Upper lobe of right lung (tissue), 1 donor: ENCODE measurements around the gene NEGR1. TPM values are rescaled to one million over a fixed set of nuclear protein-coding genes. Genes with fewer than 3 reads are reported as not detected.

Experiments used
- ATAC-seq: fragments of 200-7000 bp; cut with Tn5 transposase; one replicate; pipeline ENCODE4 v1.9.1; 2020; ENCODE audit warnings: mild to moderate bottlenecking, moderate library complexity
- DNase-seq: peaks from one replicate; pipeline ENCODE4 v3.0.0-alpha.2; 2020
- H3K27ac ChIP-seq: fragments of 200-600 bp; one replicate; pipeline ENCODE4 v1.8.0; 2022
- H3K27me3 ChIP-seq: fragments of 200-600 bp; one replicate; pipeline ENCODE4 v1.8.0; 2022; ENCODE audit warnings: mild to moderate bottlenecking
- H3K36me3 ChIP-seq: fragments of 200-600 bp; one replicate; pipeline ENCODE4 v1.8.0; 2022
- H3K4me1 ChIP-seq: fragments of 200-600 bp; one replicate; pipeline ENCODE4 v1.8.0; 2022
- H3K4me3 ChIP-seq: fragments of 200-600 bp; one replicate; pipeline ENCODE4 v1.8.0; 2022; ENCODE audit warnings: mild to moderate bottlenecking
- H3K9me3 ChIP-seq: fragments of 200-600 bp; one replicate; pipeline ENCODE4 v1.8.0; 2022
- CTCF ChIP-seq: fragments of 200-600 bp; IDR thresholded peaks from one replicate; pipeline ENCODE4 v1.8.0; 2022; ENCODE audit warnings: antibody characterized with exemption
- intact Hi-C: fragments of 100-400 bp; cut with DNase I; formaldehyde crosslinking; loops from one replicate; pipeline ENCODE4 v1.11.0; 2022
- total RNA-seq: library from RNA; stranded (reverse); fragmentation: NEBNext Ultra II Directional; extraction: Animal tissue kit (Norgen Biotek cat#: 25700); gene quantifications from one replicate; pipeline ENCODE4 v1.2.1, GENCODE V29; 2021
- donor health status: DM: no; HTN: yes; CAD: no; lungs with severe emphysema.

NEGR1 gene
- total RNA-seq, 1 donor from 2014 or later: 21.4 TPM

DNA sequence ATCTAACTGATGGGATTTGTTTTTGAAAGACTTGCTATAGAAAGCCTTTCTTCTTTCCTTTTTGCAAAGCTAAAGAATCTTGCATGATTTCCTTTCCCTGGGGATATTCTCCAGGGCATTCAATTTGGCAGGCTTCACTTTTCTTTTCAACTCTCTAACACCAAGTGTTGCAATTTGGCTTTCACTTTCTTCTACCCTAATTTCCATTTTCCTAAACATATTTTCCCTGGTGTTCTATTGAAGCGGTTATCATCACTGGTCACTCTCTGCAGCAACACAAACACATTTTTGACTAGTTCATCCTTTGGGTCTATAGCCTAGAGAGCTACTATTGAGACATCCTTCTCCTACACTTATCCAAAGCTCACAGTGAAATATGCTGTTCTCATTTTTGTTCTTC lies 424.5 kb downstream of the NEGR1 start:
- intact Hi-C loops: no loop called here
- no peak for DNase-seq
- Histone ChIP-seq H3K36me3 (no peaks in the 10 kb centered on the region), H3K27ac (no peak overlapping the region), H3K9me3 (no peaks in the 10 kb centered on the region), H3K4me1 (no peaks in the 10 kb centered on the region), H3K27me3 (no peaks in the 10 kb centered on the region), H3K4me3 (no peak overlapping the region)
- TF ChIP-seq CTCF: no peak
- no peak for ATAC-seq

GRCh38 chr1:71853360-71853759 lies 429.0 kb downstream of the NEGR1 start:
- Histone ChIP-seq H3K27me3 (no peaks in the 10 kb centered on the region), H3K4me1 (no peaks in the 10 kb centered on the region), H3K36me3 (no peaks in the 10 kb centered on the region), H3K4me3 (no peak overlapping the region), H3K9me3 (no peaks in the 10 kb centered on the region), H3K27ac (no peak overlapping the region)
- intact Hi-C loops: no loop called here
- no peak for TF ChIP-seq CTCF
- DNase-seq: no peak
- ATAC-seq: no peak

- intact Hi-C loops: no loop called here
- no peaks in the 10 kb centered on the region for H3K4me1 ChIP-seq
- no peaks in the 10 kb centered on the region for H3K36me3 ChIP-seq
- no peak overlapping the region for H3K27ac ChIP-seq
- DNase-seq (no peak), ATAC-seq (no peak)
- no peak overlapping the region for H3K4me3 ChIP-seq
- H3K27me3 ChIP-seq: no peaks in the 10 kb centered on the region
- no peak for TF ChIP-seq CTCF
- no peaks in the 10 kb centered on the region for H3K9me3 ChIP-seq
Measured at GRCh38 chr1:71850936-71851335, 431.4 kb downstream of the NEGR1 start.

- Histone ChIP-seq H3K27me3 (no peaks in the 10 kb centered on the region), H3K4me1 (no peaks in the 10 kb centered on the region), H3K36me3 (no peaks in the 10 kb centered on the region), H3K27ac (no peak overlapping the region), H3K4me3 (no peak overlapping the region), H3K9me3 (no peaks in the 10 kb centered on the region)
- no peak for ATAC-seq
- intact Hi-C loops: no loop called here
- DNase-seq: no peak
- no peak for TF ChIP-seq CTCF
Measured at GRCh38 chr1:71850515-71850914, 431.8 kb downstream of the NEGR1 start.

- Histone ChIP-seq H3K27me3 (no peaks in the 10 kb centered on the region), H3K4me3 (no peak overlapping the region), H3K36me3 (no peaks in the 10 kb centered on the region), H3K27ac (no peak overlapping the region), H3K4me1 (no peaks in the 10 kb centered on the region), H3K9me3 (no peaks in the 10 kb centered on the region)
- DNase-seq: no peak
- intact Hi-C loops: no loop called here
- no peak for ATAC-seq
- no peak for TF ChIP-seq CTCF
Measured at GRCh38 chr1:71843012-71843411, 439.3 kb downstream of the NEGR1 start.

DNA sequence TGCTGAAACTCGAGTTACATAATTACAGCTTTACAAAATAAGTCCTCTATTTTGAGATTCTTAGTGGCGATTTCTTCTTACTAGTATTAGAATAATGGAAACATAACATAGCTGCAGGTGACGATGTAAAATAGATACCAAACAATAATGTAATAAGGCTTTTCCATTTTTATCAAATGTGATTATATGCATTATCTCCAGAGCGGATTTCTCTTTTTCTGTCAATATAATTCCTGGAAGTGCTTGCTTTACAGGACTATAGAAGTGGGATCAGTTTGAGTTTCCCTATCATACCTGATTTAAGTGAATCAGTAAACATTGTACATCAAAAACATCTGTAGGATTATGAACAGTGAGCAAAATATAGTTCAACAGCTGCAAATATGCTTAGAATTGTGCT lies 442.5 kb downstream of the NEGR1 start:
- no peak for ATAC-seq
- H3K27ac ChIP-seq: no peak overlapping the region
- no peaks in the 10 kb centered on the region for H3K4me1 ChIP-seq
- no peak for TF ChIP-seq CTCF
- H3K9me3 ChIP-seq: no peaks in the 10 kb centered on the region
- no peaks in the 10 kb centered on the region for H3K36me3 ChIP-seq
- intact Hi-C loops: no loop called here
- no peak overlapping the region for H3K4me3 ChIP-seq
- no peaks in the 10 kb centered on the region for H3K27me3 ChIP-seq
- DNase-seq: no peak
